DMS153 treated with DMSO at 0.1 percent for 48 hours (cell line): ENCODE measurements around the gene HTR2C.
"Not testable (repeated sequence)": the region's sequence is repeated elsewhere in the genome, so short reads cannot be mapped to it uniquely, and the experiment has no call there.

Experiments
- DNase-seq: peaks from one replicate; lab custom pipeline; 2025; ENCODE audit not compliant: unreplicated experiment; lab: John Stamatoyannopoulos, UW

The HTR2C gene

DNA sequence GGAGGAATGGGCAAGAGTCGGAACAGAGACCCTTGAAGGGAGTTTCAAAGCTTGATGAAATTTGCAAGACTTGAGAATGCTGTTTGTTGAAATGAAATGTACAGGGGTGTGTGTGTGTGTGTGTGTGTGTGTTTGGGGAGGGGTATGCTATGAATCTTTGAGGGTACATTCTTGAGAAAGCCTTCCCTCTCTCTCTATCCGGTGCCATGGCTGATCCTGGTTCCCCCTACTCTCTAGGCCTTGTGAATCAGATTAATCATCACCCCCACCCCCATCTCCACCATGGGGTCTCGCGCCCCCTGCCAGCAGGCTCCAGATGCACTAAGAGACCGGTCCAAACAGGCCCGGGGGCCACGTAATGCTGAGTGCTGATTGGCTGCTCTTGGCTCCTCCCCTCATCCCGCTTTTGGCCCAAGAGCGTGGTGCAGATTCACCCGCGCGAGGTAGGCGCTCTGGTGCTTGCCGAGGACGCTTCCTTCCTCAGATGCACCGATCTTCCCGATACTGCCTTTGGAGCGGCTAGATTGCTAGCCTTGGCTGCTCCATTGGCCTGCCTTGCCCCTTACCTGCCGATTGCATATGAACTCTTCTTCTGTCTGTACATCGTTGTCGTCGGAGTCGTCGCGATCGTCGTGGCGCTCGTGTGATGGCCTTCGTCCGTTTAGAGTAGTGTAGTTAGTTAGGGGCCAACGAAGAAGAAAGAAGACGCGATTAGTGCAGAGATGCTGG lies at the start of gene HTR2C:
Gene HTR2C, plus strand, starts transcription at position 441 of the 729 bp plus-strand sequence. CDS start 142,851 bp downstream, outside the sequence.
- no peak for DNase-seq

DNA sequence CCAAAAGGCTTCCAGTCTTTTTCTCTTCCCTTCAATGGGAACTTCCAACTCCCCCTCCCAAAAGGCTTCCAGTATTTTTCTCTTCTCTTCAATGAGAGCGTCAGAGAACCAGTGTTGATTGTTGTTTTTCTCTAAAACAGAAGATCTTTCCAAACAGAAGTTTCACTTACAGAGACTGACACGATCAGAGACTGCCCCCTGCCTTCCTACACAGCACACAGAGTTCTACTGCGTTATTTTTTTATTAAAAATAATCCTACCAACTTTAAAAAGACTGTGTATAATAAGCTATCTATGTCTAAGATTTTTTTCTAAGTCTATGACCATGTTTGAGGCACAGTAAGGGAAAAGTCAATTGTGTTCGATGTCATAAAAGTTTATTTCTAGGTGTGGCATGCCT lies 3.5 kb upstream of the HTR2C start:
- no peak for DNase-seq

DNA sequence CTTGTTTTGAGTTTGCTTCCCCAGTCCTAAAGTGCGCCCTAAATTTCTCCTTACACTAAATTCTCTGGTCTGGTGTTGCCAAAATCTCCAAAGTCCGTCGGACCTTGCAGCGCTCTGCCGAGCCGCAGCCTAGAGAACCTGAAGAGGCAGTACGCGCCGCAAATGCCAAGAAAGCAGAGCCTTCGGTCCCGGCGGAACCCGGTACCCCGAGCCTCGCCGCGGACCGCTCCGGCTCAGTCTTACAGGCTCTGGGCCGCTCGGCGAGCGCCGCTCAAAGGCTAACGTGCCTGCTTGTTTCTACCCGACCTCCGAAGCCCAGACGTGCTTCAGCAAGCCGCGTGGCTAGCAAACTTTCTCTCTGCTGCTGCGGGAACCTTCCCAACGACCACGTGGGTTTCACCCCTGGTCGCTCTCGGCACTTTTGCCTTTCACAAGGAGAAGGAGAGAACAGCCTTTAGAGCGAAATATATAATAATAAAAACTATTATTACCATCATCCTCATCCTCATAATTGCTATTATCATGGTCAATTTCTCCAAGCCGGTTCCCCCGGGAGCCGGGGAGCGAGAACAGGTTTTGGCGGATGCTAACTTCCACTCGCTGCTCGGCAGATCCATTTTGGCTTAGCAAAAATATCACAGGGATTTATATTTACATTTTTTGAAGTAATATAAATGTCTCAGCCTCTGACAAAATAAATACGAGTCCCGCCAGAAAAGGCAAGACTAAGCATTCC lies 2.2 kb upstream of the HTR2C start:
- no peak for DNase-seq

DNA sequence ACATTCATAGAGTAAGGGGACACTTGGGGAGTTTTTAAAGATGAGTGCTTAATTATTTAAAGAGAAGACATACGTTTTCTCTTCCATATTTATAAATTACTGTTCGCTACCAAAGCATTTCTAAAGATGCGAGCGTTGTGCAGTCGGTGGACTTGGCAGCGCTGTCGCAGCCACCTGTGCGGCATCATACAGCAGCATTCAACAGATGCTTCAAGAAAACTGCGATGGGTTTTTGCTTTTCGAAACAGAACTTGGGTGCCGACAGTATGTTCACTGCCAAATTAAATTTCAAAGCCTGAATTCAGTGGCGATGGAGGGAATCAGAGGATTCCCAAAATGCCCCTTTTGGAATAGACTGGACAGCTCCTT lies 1.6 kb upstream of the HTR2C start:
- DNase-seq, result no peak

- DNase-seq, result no peak
Measured at GRCh38 chrX:114582698-114583395, 1.0 kb upstream of the HTR2C start.

DNA sequence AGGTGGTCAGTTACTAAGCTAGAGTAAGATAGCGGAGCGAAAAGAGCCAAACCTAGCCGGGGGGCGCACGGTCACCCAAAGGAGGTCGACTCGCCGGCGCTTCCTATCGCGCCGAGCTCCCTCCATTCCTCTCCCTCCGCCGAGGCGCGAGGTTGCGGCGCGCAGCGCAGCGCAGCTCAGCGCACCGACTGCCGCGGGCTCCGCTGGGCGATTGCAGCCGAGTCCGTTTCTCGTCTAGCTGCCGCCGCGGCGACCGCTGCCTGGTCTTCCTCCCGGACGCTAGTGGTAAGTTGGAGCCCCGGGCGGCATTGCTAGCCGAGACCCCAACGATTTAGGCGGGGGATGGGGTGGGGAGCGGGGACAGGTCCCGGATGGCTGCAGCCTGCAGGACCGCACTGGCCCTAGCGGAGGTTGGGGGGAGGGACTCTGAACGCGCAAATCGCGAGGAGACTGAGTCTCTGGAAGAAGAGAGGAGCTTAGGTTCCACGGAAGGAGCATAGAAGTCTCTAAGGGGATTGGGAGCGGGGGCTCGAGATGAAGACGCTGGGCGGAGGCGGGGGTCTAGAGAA lies 573 bp downstream of the HTR2C start:
- no peak for DNase-seq

DNA sequence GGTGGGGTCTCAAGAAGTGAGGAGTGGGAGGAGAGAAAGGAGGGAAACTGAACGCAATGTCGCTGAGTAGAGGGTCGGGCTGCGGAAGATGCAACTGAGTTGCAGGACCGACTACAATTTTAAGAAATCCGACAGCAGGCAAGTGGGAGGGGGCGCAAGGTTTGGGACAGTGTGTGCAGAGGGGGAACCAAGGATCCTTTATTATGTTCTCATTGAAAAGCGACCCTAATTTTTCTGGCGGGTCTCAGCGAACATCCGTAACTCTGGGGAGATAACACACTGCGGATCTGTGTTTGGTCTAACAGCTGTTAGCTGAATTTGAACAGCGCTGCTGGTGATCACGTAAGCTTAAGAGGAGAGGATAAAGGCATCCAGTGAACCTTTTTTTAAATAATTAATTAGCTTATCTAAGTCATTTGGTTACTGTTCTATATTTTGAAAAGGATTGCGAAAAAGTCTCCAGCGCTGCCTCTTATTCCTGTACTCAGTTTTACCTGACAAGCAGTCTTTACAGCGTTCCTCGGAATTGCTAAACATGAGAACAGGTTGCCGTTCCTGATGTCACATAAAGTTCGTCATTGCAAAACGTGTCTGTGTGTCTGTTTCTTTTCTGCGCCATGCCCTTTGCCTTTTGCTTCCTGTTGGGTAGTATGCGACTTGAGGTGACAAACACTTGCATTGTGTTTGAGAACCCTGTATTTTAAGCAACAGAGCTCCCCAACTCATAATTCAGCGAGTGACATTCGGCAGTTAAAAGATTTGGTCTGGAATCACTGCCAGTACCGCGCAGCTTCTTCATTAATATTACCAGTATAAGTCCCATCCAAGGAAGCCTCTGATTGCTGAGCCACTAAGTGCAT lies 1.3 kb downstream of the HTR2C start:
- DNase-seq, result no peak

DNA sequence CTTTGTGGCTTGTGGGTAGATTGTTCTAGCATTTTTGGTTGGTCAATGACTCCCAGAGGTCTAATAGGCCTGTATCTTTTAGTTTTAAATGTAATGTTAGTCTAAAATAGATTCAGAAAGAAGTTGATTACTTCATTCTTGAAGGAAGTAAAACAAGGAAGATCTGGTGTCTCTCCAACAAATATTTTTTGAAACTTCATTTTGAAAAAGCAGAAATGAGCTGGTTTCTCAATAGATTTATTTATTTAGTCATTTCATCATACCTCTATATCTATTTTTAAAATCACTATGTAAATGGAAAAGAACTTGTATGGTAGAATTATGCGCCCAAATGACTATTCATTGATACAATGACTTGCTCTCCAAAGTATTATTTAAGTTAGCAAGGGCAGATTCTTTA lies 7.2 kb downstream of the HTR2C start:
- no peak for DNase-seq

GRCh38 chrX:114599305-114599704 lies 15.4 kb downstream of the HTR2C start:
- DNase-seq, result no peak

DNA sequence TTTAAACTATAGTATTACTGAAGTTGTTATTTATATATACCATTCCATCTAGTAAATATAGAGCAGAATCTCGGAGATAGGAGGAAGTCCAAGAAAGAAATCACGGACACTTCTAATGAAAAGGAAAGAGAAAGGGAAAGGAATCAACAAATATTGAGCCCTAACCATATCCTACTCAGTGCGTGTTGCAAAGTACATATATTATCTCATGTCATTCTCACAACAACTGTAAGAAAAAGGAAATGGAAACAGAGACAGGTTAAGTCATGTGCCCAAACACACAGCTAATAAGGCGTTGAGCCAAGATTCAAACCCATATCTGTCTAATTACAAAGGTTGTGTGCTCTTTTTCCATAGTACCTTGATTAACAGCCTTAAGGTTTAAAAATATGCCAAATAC lies 16.0 kb downstream of the HTR2C start:
- no peak for DNase-seq

- DNase-seq, result not testable (repeated sequence)
Measured at GRCh38 chrX:114606619-114607018, 22.7 kb downstream of the HTR2C start.

DNA sequence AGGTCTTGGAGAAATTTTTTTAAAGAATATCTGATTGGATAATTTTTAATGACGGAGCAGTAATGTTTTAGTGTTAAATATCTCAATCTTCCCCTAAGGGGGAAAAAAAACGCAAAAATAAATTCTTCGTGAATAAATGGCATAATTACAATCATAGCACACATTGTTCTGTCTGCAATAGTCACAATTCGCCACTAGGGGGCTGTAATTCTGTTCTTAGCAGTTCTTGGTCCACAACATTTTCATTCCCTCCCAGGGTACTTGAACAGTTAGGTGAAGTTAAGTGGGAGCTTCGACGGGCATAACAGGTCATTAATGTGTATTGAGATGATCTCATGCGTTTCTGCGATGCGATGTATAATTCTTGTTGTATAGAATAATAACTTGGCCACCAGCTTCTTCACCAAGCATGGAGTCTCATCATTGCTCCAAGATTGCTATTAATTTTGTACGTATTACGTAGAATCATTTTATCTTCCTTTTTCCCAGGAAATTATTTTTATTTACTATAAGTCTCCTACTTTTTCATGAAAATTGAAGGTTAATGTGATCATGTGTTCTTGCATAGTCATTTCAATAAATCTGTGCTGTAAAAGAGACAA lies 27.2 kb downstream of the HTR2C start:
- DNase-seq, result no peak

GRCh38 chrX:114615765-114616164 lies 31.9 kb downstream of the HTR2C start:
- no peak for DNase-seq

GRCh38 chrX:114619874-114620273 lies 36.0 kb downstream of the HTR2C start:
- DNase-seq, result no peak

DNA sequence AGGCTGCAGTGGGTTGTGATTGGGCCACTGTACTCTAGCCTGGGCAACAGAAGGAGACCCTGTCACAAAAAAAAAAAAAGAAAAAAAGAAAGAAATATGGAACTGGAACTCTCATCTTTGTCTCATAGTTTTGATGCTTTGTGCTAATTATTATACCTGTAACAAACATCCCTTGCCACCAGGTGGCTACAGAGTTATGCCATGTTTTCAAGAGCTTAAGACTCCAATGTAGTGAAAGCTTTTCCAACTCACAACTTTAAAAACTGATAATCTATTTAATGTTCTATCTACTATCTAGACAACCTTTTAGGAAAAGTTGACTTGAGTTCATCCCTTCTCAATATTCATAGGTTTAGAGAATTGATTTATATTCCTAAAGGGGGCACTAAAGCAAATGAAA lies 42.4 kb downstream of the HTR2C start:
- DNase-seq, result no peak

GRCh38 chrX:114635986-114636385 lies 52.1 kb downstream of the HTR2C start:
- DNase-seq, result no peak

DNA sequence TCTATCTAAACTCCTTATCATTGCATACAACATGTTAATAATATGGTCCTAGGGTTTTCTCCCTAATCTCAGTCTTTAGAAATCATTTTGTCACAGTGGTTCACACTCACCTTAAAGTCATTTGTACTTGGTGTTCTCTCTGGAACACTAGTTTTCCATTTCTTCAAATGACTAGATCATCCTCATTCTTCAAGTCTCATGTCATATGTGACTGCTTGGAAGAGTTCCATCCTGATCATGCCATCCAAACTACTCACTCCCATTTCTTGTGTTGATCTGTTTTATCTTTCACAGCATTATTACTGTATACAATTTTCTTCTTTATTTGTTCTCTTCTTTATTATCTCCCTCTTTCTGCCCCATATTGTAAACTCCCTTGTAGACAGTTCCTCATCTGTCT lies 66.5 kb downstream of the HTR2C start:
- DNase-seq, result no peak

- no peak for DNase-seq
Measured at GRCh38 chrX:114675365-114675764, 91.5 kb downstream of the HTR2C start.

GRCh38 chrX:114700533-114700932 lies 116.6 kb downstream of the HTR2C start:
- DNase-seq, result not testable (repeated sequence)

- no peak for DNase-seq
Measured at GRCh38 chrX:114709406-114709805, 125.5 kb downstream of the HTR2C start.
